NCI-H2227 (cell line): Measurements from ENCODE around the gene ZFPL1.

ENCODE experiments used
- DNase-seq: peaks from one replicate; lab custom pipeline; 2025; ENCODE audit not compliant: unreplicated experiment; lab: John Stamatoyannopoulos, UW

Gene ZFPL1

DNA sequence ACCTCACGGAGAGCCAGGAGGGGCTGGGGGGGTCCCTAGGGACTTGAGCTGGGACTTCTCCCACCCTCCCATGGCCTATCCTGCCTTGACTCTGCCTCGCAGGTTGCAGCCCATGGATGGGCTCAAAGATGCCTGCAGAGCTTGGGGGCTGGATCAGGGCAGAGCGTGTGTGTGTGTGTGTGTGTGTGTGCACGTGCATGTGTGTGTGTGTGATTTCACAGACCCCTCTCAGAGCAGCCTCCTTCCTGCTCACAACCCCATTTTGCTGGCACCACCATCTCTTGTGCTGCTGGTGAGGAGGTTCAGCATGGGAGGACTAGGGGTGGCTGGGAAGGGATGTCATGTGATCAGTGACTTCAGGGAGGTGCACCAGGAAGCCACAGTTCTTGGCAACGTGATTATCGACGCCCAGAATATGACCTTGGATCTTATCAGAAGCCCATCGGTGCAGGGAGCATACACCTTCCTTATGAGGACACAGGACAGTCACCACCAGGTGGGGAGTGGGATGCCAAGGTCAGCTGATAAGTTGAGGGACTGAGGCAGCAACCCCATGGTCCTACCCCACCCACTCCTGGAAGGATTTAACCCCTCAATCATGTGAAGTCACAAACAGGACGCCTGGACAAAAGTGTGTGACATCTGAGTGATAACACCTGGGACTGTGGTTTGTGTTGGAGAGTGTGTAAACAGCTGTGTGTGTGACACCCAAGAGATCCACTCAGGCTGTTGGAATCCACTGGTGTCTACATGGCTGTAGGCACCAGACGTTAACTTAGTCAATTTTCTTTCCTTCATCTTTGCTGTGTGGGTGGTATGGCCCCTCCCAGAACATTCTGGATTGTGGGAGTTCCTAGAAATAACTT lies 23.8 kb upstream of the ZFPL1 start:
- no peak for DNase-seq

DNA sequence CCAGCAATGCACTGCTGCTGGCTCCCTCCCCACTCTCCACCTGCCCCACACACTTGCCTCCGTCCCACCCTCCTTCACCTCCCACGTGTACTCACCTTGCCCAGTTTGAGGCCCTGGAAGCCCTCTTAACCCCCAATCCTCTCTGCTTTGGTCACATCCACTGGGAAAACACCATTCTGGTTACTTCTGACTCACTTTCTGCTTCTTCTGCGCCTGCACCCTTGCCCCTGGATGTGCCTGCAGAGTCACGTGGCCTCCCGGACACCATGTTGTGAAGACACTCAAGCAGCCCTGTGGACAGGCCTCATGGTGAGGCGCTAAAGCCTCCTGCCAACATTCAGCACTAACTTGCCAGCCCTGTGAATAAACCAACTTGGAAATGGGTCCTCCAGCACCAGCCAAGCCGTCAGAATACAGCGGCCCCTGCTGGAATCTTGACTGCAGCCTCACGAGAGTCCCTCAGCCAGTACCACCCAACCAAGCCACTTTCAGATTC lies 23.1 kb upstream of the ZFPL1 start:
- DNase-seq, result no peak

DNA sequence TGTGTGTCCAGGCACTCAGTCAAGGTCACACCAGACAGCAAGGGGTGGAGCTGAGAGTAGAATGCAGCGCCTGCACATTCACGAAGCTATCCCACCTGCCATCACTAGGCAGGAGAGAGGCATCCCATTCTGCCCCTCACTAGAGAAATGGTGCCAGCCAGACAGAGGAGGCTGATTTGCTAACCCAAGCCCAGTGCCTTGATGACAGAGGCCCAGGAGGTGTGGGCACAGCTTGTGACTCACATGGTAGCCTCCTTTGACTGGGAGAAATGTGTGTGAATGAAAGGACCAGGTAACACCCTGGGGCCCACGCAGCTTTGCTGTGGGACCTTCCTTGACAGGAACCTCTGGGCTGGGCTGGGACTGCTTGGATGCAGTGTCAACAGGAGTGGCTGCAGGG lies 20.5 kb upstream of the ZFPL1 start:
- no peak for DNase-seq

GRCh38 chr11:65064847-65065240 lies 19.2 kb upstream of the ZFPL1 start:
- DNase-seq, result no peak

GRCh38 chr11:65065851-65066250 lies 18.2 kb upstream of the ZFPL1 start:
- DNase-seq, result no peak

DNA sequence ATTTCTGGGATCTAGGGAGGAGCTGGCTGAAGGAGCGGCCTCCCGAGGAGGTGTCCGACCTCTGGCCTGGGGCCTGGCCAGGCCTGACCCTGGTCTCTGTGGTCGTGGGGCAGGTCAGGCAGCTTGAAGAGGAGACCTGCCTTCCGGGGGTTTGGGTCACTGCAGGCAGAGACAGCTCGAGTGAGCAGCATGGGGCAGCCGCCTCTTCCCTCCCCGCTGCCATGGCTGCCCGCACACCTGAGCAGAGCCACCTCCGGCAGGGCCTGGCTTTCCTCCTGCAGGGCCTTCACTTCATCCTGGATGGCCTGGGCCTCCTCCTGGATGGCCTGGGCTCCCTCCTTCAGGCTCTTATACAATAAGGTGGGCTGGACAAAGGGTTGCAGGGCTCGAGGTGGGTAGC lies 17.7 kb upstream of the ZFPL1 start:
- no peak for DNase-seq

GRCh38 chr11:65066805-65067291 lies 17.2 kb upstream of the ZFPL1 start:
- no peak for DNase-seq

GRCh38 chr11:65067446-65067845 lies 16.6 kb upstream of the ZFPL1 start:
- DNase-seq, result no peak

DNA sequence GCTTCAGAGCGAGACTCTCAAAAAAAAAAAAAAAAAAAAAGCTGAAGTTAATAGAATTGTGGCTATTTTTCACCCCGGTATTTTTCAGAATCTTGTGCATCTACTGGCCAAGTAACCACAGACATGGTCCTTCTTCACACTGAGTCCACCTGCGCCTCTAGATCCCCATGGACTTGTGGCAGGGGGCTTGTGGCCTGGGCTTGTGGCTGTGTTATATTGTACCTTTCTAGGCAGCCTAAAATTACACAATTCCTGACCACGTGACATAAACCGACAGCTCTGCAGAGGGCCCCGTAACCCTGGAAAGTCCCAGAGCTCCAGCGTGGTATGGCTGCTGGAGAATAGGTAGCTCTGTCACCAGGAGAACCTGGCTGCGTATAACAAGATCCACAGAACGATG lies 14.8 kb upstream of the ZFPL1 start:
- no peak for DNase-seq

DNA sequence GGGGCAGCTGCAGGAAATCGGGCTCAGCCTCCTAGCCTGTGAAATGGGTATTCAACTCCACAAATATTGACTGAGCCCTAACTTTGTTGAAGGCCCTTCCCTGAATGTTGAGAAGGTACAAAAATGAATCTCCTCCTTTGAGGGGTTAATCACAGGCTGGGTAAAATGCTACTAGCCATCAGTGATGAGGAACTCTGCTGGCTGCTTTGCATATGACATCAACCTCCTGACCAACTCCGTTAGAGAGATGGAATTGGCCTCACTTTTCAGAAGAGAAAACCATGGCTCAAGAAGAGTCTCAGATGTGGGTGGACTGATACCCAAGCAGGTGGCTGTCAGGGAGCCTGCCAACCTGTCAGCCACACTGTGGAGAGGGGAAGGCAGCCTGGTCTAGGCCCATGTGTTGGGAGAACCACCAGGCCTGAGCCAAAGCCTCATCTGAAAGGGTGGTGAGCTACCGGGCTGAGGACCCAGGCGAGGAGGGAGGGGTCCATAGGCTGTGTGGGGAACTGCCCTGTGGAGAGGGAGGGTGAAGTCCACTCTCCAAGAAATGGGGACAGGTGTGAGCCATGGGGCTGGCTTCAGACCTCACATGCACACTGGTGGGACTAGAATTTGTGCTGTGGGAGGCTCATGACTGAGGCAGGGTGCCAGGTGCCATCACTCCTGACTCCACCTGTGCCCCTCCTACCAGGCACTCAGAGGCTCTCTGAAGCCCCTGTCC lies 12.0 kb upstream of the ZFPL1 start:
- no peak for DNase-seq

GRCh38 chr11:65072631-65072966 lies 11.4 kb upstream of the ZFPL1 start:
- no peak for DNase-seq

GRCh38 chr11:65077451-65077850 lies 6.6 kb upstream of the ZFPL1 start:
- no peak for DNase-seq

DNA sequence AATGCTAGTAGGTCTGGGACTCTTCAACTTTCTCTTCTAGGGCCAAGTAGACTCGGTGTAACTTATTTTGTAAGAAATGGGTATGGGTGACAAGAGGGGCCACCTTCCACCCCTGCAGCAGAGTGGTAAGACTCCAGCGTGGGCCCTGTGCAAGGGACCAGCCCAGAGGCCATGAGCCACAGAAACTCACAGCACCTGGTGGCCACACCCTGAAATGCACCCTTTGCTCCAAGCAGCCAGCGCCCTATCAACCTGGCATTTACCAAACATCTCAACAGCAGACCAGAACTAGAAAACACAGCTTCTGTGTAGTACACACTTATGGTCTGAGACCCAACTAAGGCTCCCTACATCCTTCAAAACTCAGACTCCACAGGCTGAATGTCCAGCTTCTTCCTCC lies 5.9 kb upstream of the ZFPL1 start:
- peak; percentile 48 for DNase-seq

DNA sequence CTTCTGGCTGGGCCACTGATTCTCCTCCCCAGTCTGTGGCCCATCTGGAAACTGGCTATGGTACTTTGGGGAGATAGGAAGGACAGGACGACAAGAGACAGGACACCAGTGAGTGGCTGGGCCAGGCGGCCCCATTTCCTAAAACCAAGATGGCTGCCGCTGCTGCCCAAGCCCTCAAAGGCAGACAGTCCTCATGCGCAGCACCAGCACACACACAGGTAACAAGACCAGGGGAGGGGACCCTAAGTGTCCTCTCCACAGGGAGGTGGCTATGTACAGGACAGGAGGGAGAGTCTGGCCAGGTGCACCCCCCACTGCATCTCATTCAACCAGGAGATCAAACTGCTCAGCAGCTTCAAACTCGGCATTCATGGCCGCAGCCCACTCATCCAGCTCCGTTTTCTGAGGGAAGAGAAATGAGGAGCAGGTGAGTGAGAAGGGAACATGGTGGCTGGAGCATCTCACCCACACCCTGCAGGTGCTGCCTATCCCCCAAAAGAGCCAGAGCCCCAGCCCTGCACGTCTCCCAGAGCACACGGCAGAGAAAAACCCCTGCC lies 5.2 kb upstream of the ZFPL1 start:
- DNase-seq, result no peak

DNA sequence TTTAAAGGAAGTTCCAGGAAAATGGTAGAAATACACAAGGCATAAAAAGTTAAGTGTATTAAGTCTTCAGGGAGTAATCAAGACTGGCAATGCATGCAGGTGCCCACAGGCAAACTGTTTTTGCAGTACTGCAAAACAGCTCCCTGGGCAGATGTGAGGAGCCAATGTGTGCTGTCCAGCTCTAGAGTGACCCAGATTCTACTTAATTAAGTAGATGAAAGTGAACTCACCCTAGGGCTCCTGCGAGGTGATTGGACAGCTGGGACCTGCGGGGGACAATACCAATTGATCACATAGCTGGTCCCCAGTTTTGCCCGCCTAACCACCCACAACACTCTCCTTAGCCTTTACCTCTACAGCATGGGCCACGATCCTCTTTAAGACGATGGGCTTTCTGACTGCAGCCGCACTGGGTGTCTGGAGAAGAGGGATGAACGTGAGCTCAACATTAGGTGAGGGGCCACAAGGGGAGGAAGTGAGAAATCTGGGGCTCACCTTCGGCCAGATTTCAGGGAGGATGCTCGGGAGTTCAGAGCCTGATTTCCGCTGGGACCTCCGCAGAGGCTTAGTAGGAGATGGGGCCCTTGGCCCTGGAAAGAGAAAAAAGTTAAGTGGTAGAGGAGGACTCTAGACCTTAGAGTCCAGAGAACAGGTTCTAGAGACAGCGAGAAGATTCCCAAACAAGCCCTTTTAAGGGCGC lies 738 bp upstream of the ZFPL1 start:
- DNase-seq, result no peak

DNA sequence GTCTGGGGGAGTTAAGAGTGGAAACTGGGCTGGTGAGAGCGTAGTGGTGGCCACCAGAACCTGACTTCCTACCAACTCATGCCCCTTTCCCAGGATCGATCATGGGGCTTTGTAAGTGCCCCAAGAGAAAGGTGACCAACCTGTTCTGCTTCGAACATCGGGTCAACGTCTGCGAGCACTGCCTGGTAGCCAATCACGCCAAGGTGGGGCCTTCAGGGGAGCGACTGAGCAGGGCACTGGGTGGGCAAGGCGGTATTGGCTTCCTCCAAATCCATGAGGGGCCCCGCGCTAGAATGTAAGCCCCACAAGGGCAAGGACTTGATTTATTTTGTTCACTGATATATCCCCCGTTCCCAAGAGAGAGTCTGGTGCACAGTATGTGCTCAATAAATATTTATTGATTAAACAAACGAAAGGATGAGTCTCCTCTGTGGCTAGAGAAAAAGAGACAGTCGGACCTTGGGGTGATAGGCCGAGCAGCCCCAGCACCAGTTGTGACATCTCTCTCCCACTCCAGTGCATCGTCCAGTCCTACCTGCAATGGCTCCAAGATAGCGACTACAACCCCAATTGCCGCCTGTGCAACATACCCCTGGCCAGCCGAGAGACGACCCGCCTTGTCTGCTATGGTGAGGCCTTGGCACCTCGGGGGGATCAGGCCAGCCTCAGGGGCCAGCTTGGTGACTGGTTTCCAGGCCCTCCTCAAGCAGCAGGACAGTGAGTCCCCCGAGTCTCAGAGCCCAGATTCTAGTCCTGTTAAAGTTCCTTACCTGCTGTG lies 765 bp downstream of the ZFPL1 start:
- DNase-seq, result no peak

GRCh38 chr11:65085446-65085845 lies 1.4 kb downstream of the ZFPL1 start:
- no peak for DNase-seq

GRCh38 chr11:65086809-65087208 lies 2.8 kb downstream of the ZFPL1 start:
- DNase-seq, result no peak

DNA sequence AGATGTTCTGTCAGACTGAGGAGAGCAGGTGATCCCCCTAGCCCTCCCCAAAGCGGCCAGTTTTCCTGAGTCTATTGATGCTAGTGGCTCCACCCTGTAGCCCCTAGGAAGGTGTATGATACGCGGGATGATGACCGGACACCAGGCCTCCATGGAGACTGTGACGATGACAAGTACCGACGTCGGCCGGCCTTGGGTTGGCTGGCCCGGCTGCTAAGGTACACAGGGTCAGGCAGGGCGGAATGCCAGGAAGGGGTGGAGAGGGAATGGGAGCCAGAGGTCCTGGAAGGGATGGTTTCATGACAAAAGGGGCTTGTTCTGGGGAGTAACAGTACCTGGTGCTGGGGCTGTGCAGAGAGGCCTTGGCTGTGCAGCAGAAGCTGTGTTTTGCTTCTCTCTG lies 3.2 kb downstream of the ZFPL1 start:
- no peak for DNase-seq

- DNase-seq, result no peak
These were observed 3.8 kb downstream of the ZFPL1 start for GRCh38 chr11:65087827-65088226.

- DNase-seq, result no peak
These were observed 5.6 kb downstream of the ZFPL1 start for GRCh38 chr11:65089621-65090020.
